ENCODE data around the gene GALNT2. TPM values are rescaled to one million over a fixed set of nuclear protein-coding genes. Genes with fewer than 3 reads are reported as not detected.

GALNT2 gene
- polyA plus RNA-seq, 3 donors, result 19.6 to 25.6 (median 23.4) TPM

DNA sequence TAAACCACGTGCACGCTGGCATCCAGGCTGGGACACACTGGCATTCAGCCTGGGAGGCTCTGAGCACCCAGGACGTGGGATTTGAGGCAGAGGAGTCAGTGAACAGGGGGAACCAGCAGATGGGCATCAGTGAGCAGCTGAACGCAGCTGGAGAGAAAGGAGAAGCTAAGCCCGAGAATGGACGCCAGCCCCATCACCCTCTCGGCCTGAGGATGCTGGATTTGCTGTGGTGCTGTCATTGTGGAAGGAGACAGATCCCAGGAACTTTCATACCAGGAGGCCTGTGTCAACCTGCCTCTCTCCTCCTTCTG is 226.3 kb downstream of the GALNT2 start:
- Histone ChIP-seq H3K4me1 (ENCODE audit: control insufficient read depth in 1 of 2, insufficient read depth in 2 of 2, low read length in 2 of 2) (no peaks in the 10 kb centered on the region), H3K4me2 (replicated peaks; ENCODE audit: extremely low read depth, low read length, poor library complexity, severe bottlenecking) (no peak overlapping the region), H3K4me3 (replicated peaks in 1 of 3; ENCODE audit: low read depth in 2 of 3, low read length in 3 of 3) (no peak overlapping the region), H3K27me3 (ENCODE audit: control insufficient read depth in 2 of 2, insufficient read depth in 2 of 2, low read length in 2 of 2) (peaks cover 0 to 6% of the 10 kb centered on the region in 2 donors), H4K20me1 (ENCODE audit: insufficient read depth, low read length) (no peaks in the 10 kb centered on the region), H2AFZ (ENCODE audit: insufficient read depth, low read depth, low read length, poor library complexity, severe bottlenecking) (no peak overlapping the region), H3K79me2 (ENCODE audit: insufficient read depth, low read length) (no peaks in the 10 kb centered on the region), H3K27ac (ENCODE audit: low read depth in 1 of 2, low read length in 2 of 2) (no peak overlapping the region), H3K9me3 (replicated peaks in 1 of 2; ENCODE audit: control insufficient read depth in 1 of 2, insufficient read depth in 1 of 2, low read length in 2 of 2) (no peaks in the 10 kb centered on the region), H3K36me3 (replicated peaks in 1 of 2; ENCODE audit: control insufficient read depth in 1 of 2, insufficient read depth in 2 of 2, low read length in 2 of 2) (no peaks in the 10 kb centered on the region), H3K9ac (ENCODE audit: insufficient read depth, low read length, poor library complexity, severe bottlenecking) (no peak overlapping the region)
- 65% methylated on average over 3 of the region's 7 CpGs for WGBS (ENCODE audit: insufficient coverage)
- no peak overlapping the region for H3K4me3 Mint-ChIP-seq
- peaks cover 18 to 25% (median 22%) of the 10 kb centered on the region in 3 donors for H3K27me3 Mint-ChIP-seq (ENCODE audit: low read depth in 3 of 3)
- H3K27ac Mint-ChIP-seq, result no peak overlapping the region
- peaks cover 0 to 2% (median 0%) of the 10 kb centered on the region in 7 donors for H3K9me3 Mint-ChIP-seq
- DNase-seq, result no peak
- TF ChIP-seq, protein P1, sequence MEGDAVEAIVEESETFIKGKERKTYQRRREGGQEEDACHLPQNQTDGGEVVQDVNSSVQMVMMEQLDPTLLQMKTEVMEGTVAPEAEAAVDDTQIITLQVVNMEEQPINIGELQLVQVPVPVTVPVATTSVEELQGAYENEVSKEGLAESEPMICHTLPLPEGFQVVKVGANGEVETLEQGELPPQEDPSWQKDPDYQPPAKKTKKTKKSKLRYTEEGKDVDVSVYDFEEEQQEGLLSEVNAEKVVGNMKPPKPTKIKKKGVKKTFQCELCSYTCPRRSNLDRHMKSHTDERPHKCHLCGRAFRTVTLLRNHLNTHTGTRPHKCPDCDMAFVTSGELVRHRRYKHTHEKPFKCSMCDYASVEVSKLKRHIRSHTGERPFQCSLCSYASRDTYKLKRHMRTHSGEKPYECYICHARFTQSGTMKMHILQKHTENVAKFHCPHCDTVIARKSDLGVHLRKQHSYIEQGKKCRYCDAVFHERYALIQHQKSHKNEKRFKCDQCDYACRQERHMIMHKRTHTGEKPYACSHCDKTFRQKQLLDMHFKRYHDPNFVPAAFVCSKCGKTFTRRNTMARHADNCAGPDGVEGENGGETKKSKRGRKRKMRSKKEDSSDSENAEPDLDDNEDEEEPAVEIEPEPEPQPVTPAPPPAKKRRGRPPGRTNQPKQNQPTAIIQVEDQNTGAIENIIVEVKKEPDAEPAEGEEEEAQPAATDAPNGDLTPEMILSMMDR (IDR thresholded peaks at IDR 0.05), result no peak
- H3K4me1 Mint-ChIP-seq, result peaks cover 4% of the 10 kb centered on the region
- H3K36me3 Mint-ChIP-seq, result no peaks in the 10 kb centered on the region
- intact Hi-C loops (cut with micrococcal nuclease), result no loop called here

DNA sequence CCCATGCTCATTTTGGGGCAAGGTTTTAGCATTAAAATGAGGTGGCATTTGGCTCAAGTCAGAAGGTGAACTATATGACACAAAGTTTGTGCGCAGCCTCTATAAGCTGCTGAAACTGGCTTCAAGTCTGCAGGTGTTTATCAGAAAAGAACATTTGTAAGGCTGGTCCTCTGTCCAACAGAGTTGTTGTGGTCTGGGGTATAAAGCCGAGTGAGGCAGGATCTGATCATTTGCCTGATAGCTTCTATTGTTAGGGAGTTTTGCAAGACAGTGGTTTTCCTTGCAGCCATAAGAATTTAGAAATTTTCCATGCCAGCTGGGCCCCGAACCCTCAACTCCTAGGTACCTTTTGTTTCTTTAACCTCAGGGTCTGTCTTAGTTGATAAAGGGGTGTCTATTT is 228.3 kb downstream of the GALNT2 start:
- TF ChIP-seq, protein P1 (IDR thresholded peaks at IDR 0.05), result no peak
- peaks cover 9% of the 10 kb centered on the region for H3K4me1 Mint-ChIP-seq
- no peaks in the 10 kb centered on the region for H3K4me1 ChIP-seq (ENCODE audit: control insufficient read depth in 1 of 2, insufficient read depth in 2 of 2, low read length in 2 of 2)
- peaks cover 18 to 24% (median 22%) of the 10 kb centered on the region in 3 donors for H3K27me3 Mint-ChIP-seq (ENCODE audit: low read depth in 3 of 3)
- DNase-seq, result no peak
- H3K4me2 ChIP-seq (replicated peaks; ENCODE audit: extremely low read depth, low read length, poor library complexity, severe bottlenecking), result no peak overlapping the region
- no peak overlapping the region for H3K9ac ChIP-seq (ENCODE audit: insufficient read depth, low read length, poor library complexity, severe bottlenecking)
- H3K27me3 ChIP-seq (ENCODE audit: control insufficient read depth in 2 of 2, insufficient read depth in 2 of 2, low read length in 2 of 2), result peaks cover 0 to 6% of the 10 kb centered on the region in 2 donors
- H3K9me3 ChIP-seq (replicated peaks in 1 of 2; ENCODE audit: control insufficient read depth in 1 of 2, insufficient read depth in 1 of 2, low read length in 2 of 2), result no peaks in the 10 kb centered on the region
- H3K36me3 ChIP-seq (replicated peaks in 1 of 2; ENCODE audit: control insufficient read depth in 1 of 2, insufficient read depth in 2 of 2, low read length in 2 of 2), result no peaks in the 10 kb centered on the region
- intact Hi-C loops (cut with micrococcal nuclease), result no loop called here
- no peak overlapping the region for H3K4me3 Mint-ChIP-seq
- no peaks in the 10 kb centered on the region for H4K20me1 ChIP-seq (ENCODE audit: insufficient read depth, low read length)
- H3K9me3 Mint-ChIP-seq, result no peaks in the 10 kb centered on the region
- H3K27ac ChIP-seq (ENCODE audit: low read depth in 1 of 2, low read length in 2 of 2), result no peak overlapping the region
- H3K27ac Mint-ChIP-seq, result no peak overlapping the region
- H3K79me2 ChIP-seq (ENCODE audit: insufficient read depth, low read length), result no peaks in the 10 kb centered on the region
- 50% methylated on average over 1 of the region's 3 CpGs for WGBS (ENCODE audit: insufficient coverage)
- no peak overlapping the region for H3K4me3 ChIP-seq (replicated peaks in 1 of 3; ENCODE audit: low read depth in 2 of 3, low read length in 3 of 3)
- H3K36me3 Mint-ChIP-seq, result no peaks in the 10 kb centered on the region
- H2AFZ ChIP-seq (ENCODE audit: insufficient read depth, low read depth, low read length, poor library complexity, severe bottlenecking), result no peak overlapping the region

Measured in CD14-positive monocyte (primary cell).